Measurements from ENCODE around the gene EGR1.
A peak's percentile ranks its signal among the peaks of the same experiment; 100 is the strongest.

The EGR1 gene

GRCh38 chr5:138444078-138444773 is 21.1 kb upstream of the EGR1 start:
- peaks cover 3% of the 10 kb centered on the region; the same call in 1 of the 2 replicates for H3K36me3 ChIP-seq (ENCODE audit: control insufficient read depth, insufficient read depth, low read length)
- no peak overlapping the region for H3K27ac ChIP-seq (ENCODE audit: low read depth, low read length)
- H3K4me1 ChIP-seq (ENCODE audit: control insufficient read depth, insufficient read depth, low read length) = peaks cover 17% of the 10 kb centered on the region
- no peaks in the 10 kb centered on the region for H3K9me3 ChIP-seq (ENCODE audit: control insufficient read depth, insufficient read depth, low read depth, low read length)
- H3K4me3 ChIP-seq (ENCODE audit: low read depth, low read length) = no peak overlapping the region
- H3K9ac ChIP-seq (ENCODE audit: low read length) = no peak overlapping the region
- no peaks in the 10 kb centered on the region for H3K27me3 ChIP-seq (ENCODE audit: control insufficient read depth, insufficient read depth, low read length)

- peaks cover 3% of the 10 kb centered on the region; the same call in 1 of the 2 replicates for H3K36me3 ChIP-seq (ENCODE audit: control insufficient read depth, insufficient read depth, low read length)
- H3K9ac ChIP-seq (ENCODE audit: low read length) = no peak overlapping the region
- H3K9me3 ChIP-seq (ENCODE audit: control insufficient read depth, insufficient read depth, low read depth, low read length) = no peaks in the 10 kb centered on the region
- H3K4me1 ChIP-seq (ENCODE audit: control insufficient read depth, insufficient read depth, low read length) = peaks cover 16% of the 10 kb centered on the region
- no peak overlapping the region for H3K4me3 ChIP-seq (ENCODE audit: low read depth, low read length)
- no peak overlapping the region for H3K27ac ChIP-seq (ENCODE audit: low read depth, low read length)
- H3K27me3 ChIP-seq (ENCODE audit: control insufficient read depth, insufficient read depth, low read length) = no peaks in the 10 kb centered on the region
Measured at GRCh38 chr5:138444774-138445546, 20.3 kb upstream of the EGR1 start.

- Histone ChIP-seq H3K4me1 (ENCODE audit: control insufficient read depth, insufficient read depth, low read length) (peaks cover 13% of the 10 kb centered on the region), H3K36me3 (ENCODE audit: control insufficient read depth, insufficient read depth, low read length) (peaks cover 3% of the 10 kb centered on the region; the same call in 1 of the 2 replicates), H3K4me3 (ENCODE audit: low read depth, low read length) (no peak overlapping the region), H3K9ac (ENCODE audit: low read length) (no peak overlapping the region), H3K27me3 (ENCODE audit: control insufficient read depth, insufficient read depth, low read length) (no peaks in the 10 kb centered on the region), H3K9me3 (ENCODE audit: control insufficient read depth, insufficient read depth, low read depth, low read length) (no peaks in the 10 kb centered on the region), H3K27ac (ENCODE audit: low read depth, low read length) (no peak overlapping the region)
Measured at GRCh38 chr5:138445547-138446271, 19.6 kb upstream of the EGR1 start.

GRCh38 chr5:138448070-138448469 is 17.2 kb upstream of the EGR1 start:
- Histone ChIP-seq H3K27ac (ENCODE audit: low read depth, low read length) (no peak overlapping the region), H3K27me3 (ENCODE audit: control insufficient read depth, insufficient read depth, low read length) (no peaks in the 10 kb centered on the region), H3K9me3 (ENCODE audit: control insufficient read depth, insufficient read depth, low read depth, low read length) (no peaks in the 10 kb centered on the region), H3K4me1 (ENCODE audit: control insufficient read depth, insufficient read depth, low read length) (peaks cover 13% of the 10 kb centered on the region), H3K4me3 (ENCODE audit: low read depth, low read length) (no peak overlapping the region), H3K36me3 (ENCODE audit: control insufficient read depth, insufficient read depth, low read length) (0 out of 2 replicates have a peak, but pooled peaks cover 3% of the 10 kb centered on the region), H3K9ac (ENCODE audit: low read length) (no peak overlapping the region)

GRCh38 chr5:138448481-138449398 is 16.5 kb upstream of the EGR1 start:
- Histone ChIP-seq H3K27me3 (ENCODE audit: control insufficient read depth, insufficient read depth, low read length) (no peaks in the 10 kb centered on the region), H3K4me3 (ENCODE audit: low read depth, low read length) (no peak overlapping the region), H3K4me1 (ENCODE audit: control insufficient read depth, insufficient read depth, low read length) (peaks cover 13% of the 10 kb centered on the region), H3K9ac (ENCODE audit: low read length) (no peak overlapping the region), H3K9me3 (ENCODE audit: control insufficient read depth, insufficient read depth, low read depth, low read length) (no peaks in the 10 kb centered on the region), H3K36me3 (ENCODE audit: control insufficient read depth, insufficient read depth, low read length) (0 out of 2 replicates have a peak, but pooled peaks cover 3% of the 10 kb centered on the region), H3K27ac (ENCODE audit: low read depth, low read length) (no peak overlapping the region)

- Histone ChIP-seq H3K4me3 (ENCODE audit: low read depth, low read length) (peak overlapping the region; percentile 9; the same call in 1 of the 2 replicates), H3K9me3 (ENCODE audit: control insufficient read depth, insufficient read depth, low read depth, low read length) (no peaks in the 10 kb centered on the region), H3K27me3 (ENCODE audit: control insufficient read depth, insufficient read depth, low read length) (no peaks in the 10 kb centered on the region), H3K4me1 (ENCODE audit: control insufficient read depth, insufficient read depth, low read length) (peaks cover 16% of the 10 kb centered on the region), H3K36me3 (ENCODE audit: control insufficient read depth, insufficient read depth, low read length) (no peaks in the 10 kb centered on the region), H3K27ac (ENCODE audit: low read depth, low read length) (no peak overlapping the region), H3K9ac (ENCODE audit: low read length) (no peak overlapping the region)
Measured at GRCh38 chr5:138449501-138450239, 15.6 kb upstream of the EGR1 start.

GRCh38 chr5:138450971-138451370 is 14.3 kb upstream of the EGR1 start:
- Histone ChIP-seq H3K9ac (ENCODE audit: low read length) (no peak overlapping the region), H3K36me3 (ENCODE audit: control insufficient read depth, insufficient read depth, low read length) (no peaks in the 10 kb centered on the region), H3K27ac (ENCODE audit: low read depth, low read length) (no peak overlapping the region), H3K4me1 (ENCODE audit: control insufficient read depth, insufficient read depth, low read length) (peaks cover 25% of the 10 kb centered on the region), H3K4me3 (ENCODE audit: low read depth, low read length) (no peak overlapping the region), H3K27me3 (ENCODE audit: control insufficient read depth, insufficient read depth, low read length) (no peaks in the 10 kb centered on the region), H3K9me3 (ENCODE audit: control insufficient read depth, insufficient read depth, low read depth, low read length) (no peaks in the 10 kb centered on the region)

GRCh38 chr5:138452720-138453119 is 12.6 kb upstream of the EGR1 start:
- Histone ChIP-seq H3K36me3 (ENCODE audit: control insufficient read depth, insufficient read depth, low read length) (no peaks in the 10 kb centered on the region), H3K9ac (ENCODE audit: low read length) (no peak overlapping the region)

GRCh38 chr5:138453590-138453989 is 11.7 kb upstream of the EGR1 start:
- peaks cover 25% of the 10 kb centered on the region for H3K4me1 ChIP-seq (ENCODE audit: control insufficient read depth, insufficient read depth, low read length)
- no peak overlapping the region for H3K27ac ChIP-seq (ENCODE audit: low read depth, low read length)
- no peaks in the 10 kb centered on the region for H3K36me3 ChIP-seq (ENCODE audit: control insufficient read depth, insufficient read depth, low read length)
- H3K9me3 ChIP-seq (ENCODE audit: control insufficient read depth, insufficient read depth, low read depth, low read length) = no peaks in the 10 kb centered on the region
- no peak overlapping the region for H3K9ac ChIP-seq (ENCODE audit: low read length)
- no peaks in the 10 kb centered on the region for H3K27me3 ChIP-seq (ENCODE audit: control insufficient read depth, insufficient read depth, low read length)
- no peak overlapping the region for H3K4me3 ChIP-seq (ENCODE audit: low read depth, low read length)

More at GRCh38 chr5:138452720-138453119, 12.6 kb upstream of the EGR1 start:
- H3K4me3 ChIP-seq (ENCODE audit: low read depth, low read length) = no peak overlapping the region
- H3K27ac ChIP-seq (ENCODE audit: low read depth, low read length) = no peak overlapping the region
- no peaks in the 10 kb centered on the region for H3K9me3 ChIP-seq (ENCODE audit: control insufficient read depth, insufficient read depth, low read depth, low read length)
- H3K27me3 ChIP-seq (ENCODE audit: control insufficient read depth, insufficient read depth, low read length) = no peaks in the 10 kb centered on the region
- H3K4me1 ChIP-seq (ENCODE audit: control insufficient read depth, insufficient read depth, low read length) = peaks cover 25% of the 10 kb centered on the region

- Histone ChIP-seq H3K27ac (ENCODE audit: low read depth, low read length) (no peak overlapping the region), H3K36me3 (ENCODE audit: control insufficient read depth, insufficient read depth, low read length) (no peaks in the 10 kb centered on the region), H3K27me3 (ENCODE audit: control insufficient read depth, insufficient read depth, low read length) (no peaks in the 10 kb centered on the region), H3K4me1 (ENCODE audit: control insufficient read depth, insufficient read depth, low read length) (peaks cover 22% of the 10 kb centered on the region), H3K4me3 (ENCODE audit: low read depth, low read length) (no peak overlapping the region), H3K9ac (ENCODE audit: low read length) (no peak overlapping the region), H3K9me3 (ENCODE audit: control insufficient read depth, insufficient read depth, low read depth, low read length) (no peaks in the 10 kb centered on the region)
Measured at GRCh38 chr5:138454121-138454520, 11.2 kb upstream of the EGR1 start.

All from HUES6 (cell line).